ENCODE results near the gene ATXN7L1.

ATXN7L1 gene

GRCh38 chr7:105830405-105831301 lies 45.7 kb downstream of the ATXN7L1 start:
- H3K36me3 ChIP-seq (ENCODE audit: control insufficient read depth in 1 of 2, insufficient read depth in 2 of 2, low read length in 2 of 2) = no peaks in the 10 kb centered on the region
- H3K4me1 ChIP-seq (ENCODE audit: control insufficient read depth in 1 of 2, insufficient read depth in 2 of 2, low read length in 2 of 2) = peaks cover 4 to 9% of the 10 kb centered on the region in 2 experiments
- no peak overlapping the region for H4K91ac ChIP-seq (ENCODE audit: low read depth, low read length)
- H2BK120ac ChIP-seq (ENCODE audit: insufficient read depth, low read length, poor library complexity) = no peak overlapping the region
- no peak overlapping the region for H3K9ac ChIP-seq (ENCODE audit: low read length)
- no peaks in the 10 kb centered on the region for H3K79me2 ChIP-seq (ENCODE audit: control insufficient read depth, insufficient read depth, low read length, poor library complexity)
- no peak overlapping the region for H3K23ac ChIP-seq (ENCODE audit: low read length)
- no peaks in the 10 kb centered on the region for H3K79me1 ChIP-seq (ENCODE audit: low read length)
- no peak overlapping the region for H2BK5ac ChIP-seq (ENCODE audit: low read depth, low read length, poor library complexity)
- WGBS (ENCODE audit: extremely low coverage, insufficient coverage, insufficient read length) = no CpG with 5 or more reads among the region's 6 CpGs
- H4K12ac ChIP-seq (ENCODE audit: low read depth, low read length) = no peak overlapping the region
- H4K8ac ChIP-seq (ENCODE audit: low read depth, low read length) = no peak overlapping the region
- no peaks in the 10 kb centered on the region for H3K9me3 ChIP-seq (ENCODE audit: insufficient read depth, low read depth, low read length)
- no peaks in the 10 kb centered on the region for H3K27me3 ChIP-seq (ENCODE audit: insufficient read depth, low read length)
- H3K27ac ChIP-seq (ENCODE audit: low read depth, low read length) = no peak overlapping the region
- no peak overlapping the region for H2BK12ac ChIP-seq (ENCODE audit: low read length)
- no peak overlapping the region for H3K4me3 ChIP-seq (ENCODE audit: low read depth, low read length)
- no peak overlapping the region for H2AK5ac ChIP-seq (ENCODE audit: low read length)
- DNase-seq = peak; percentile 48 to 85
- no peak overlapping the region for H3K4me2 ChIP-seq (ENCODE audit: low read length)
- no peak overlapping the region for H3K4ac ChIP-seq (ENCODE audit: low read depth, low read length)
- no peak overlapping the region for H3K14ac ChIP-seq (ENCODE audit: low read length)
- H3K18ac ChIP-seq (ENCODE audit: low read length) = no peak overlapping the region
- no peak overlapping the region for H2AFZ ChIP-seq (ENCODE audit: insufficient read depth, low read length, poor library complexity)

GRCh38 chr7:105829681-105830322 lies 46.6 kb downstream of the ATXN7L1 start:
- H3K79me1 ChIP-seq (ENCODE audit: low read length) = no peaks in the 10 kb centered on the region
- no peak overlapping the region for H4K12ac ChIP-seq (ENCODE audit: low read depth, low read length)
- H4K8ac ChIP-seq (ENCODE audit: low read depth, low read length) = no peak overlapping the region
- no peaks in the 10 kb centered on the region for H3K79me2 ChIP-seq (ENCODE audit: control insufficient read depth, insufficient read depth, low read length, poor library complexity)
- H3K27me3 ChIP-seq (ENCODE audit: insufficient read depth, low read length) = no peaks in the 10 kb centered on the region
- no peak overlapping the region for H3K4me2 ChIP-seq (ENCODE audit: low read length)
- no peak overlapping the region for H3K14ac ChIP-seq (ENCODE audit: low read length)
- WGBS (ENCODE audit: extremely low coverage, insufficient coverage, insufficient read length) = no CpG with 5 or more reads among the region's 5 CpGs
- no peak overlapping the region for H4K91ac ChIP-seq (ENCODE audit: low read depth, low read length)
- H3K4me3 ChIP-seq (ENCODE audit: low read depth, low read length) = no peak overlapping the region
- no peak overlapping the region for H2BK120ac ChIP-seq (ENCODE audit: insufficient read depth, low read length, poor library complexity)
- no peak overlapping the region for H3K27ac ChIP-seq (ENCODE audit: low read depth, low read length)
- no peak overlapping the region for H3K23ac ChIP-seq (ENCODE audit: low read length)
- H2BK5ac ChIP-seq (ENCODE audit: low read depth, low read length, poor library complexity) = no peak overlapping the region
- H3K4me1 ChIP-seq (ENCODE audit: control insufficient read depth in 1 of 2, insufficient read depth in 2 of 2, low read length in 2 of 2) = peaks cover 4 to 9% of the 10 kb centered on the region in 2 experiments
- H2AK5ac ChIP-seq (ENCODE audit: low read length) = no peak overlapping the region
- H3K4ac ChIP-seq (ENCODE audit: low read depth, low read length) = no peak overlapping the region
- no peaks in the 10 kb centered on the region for H3K9me3 ChIP-seq (ENCODE audit: insufficient read depth, low read depth, low read length)
- DNase-seq = no peak
- H2AFZ ChIP-seq (ENCODE audit: insufficient read depth, low read length, poor library complexity) = no peak overlapping the region
- H3K36me3 ChIP-seq (ENCODE audit: control insufficient read depth in 1 of 2, insufficient read depth in 2 of 2, low read length in 2 of 2) = no peaks in the 10 kb centered on the region
- H3K9ac ChIP-seq (ENCODE audit: low read length) = no peak overlapping the region
- no peak overlapping the region for H3K18ac ChIP-seq (ENCODE audit: low read length)
- no peak overlapping the region for H2BK12ac ChIP-seq (ENCODE audit: low read length)

- no CpG with 5 or more reads among the region's 2 CpGs for WGBS (ENCODE audit: extremely low coverage, insufficient coverage, insufficient read length)
- Histone ChIP-seq H3K27ac (ENCODE audit: low read depth, low read length) (no peak overlapping the region), H3K9ac (ENCODE audit: low read length) (no peak overlapping the region), H3K23ac (ENCODE audit: low read length) (no peak overlapping the region), H3K4me2 (ENCODE audit: low read length) (no peak overlapping the region), H3K4me3 (ENCODE audit: low read depth, low read length) (no peak overlapping the region), H4K91ac (ENCODE audit: low read depth, low read length) (no peak overlapping the region), H3K79me2 (ENCODE audit: control insufficient read depth, insufficient read depth, low read length, poor library complexity) (no peaks in the 10 kb centered on the region), H3K4me1 (ENCODE audit: control insufficient read depth in 1 of 2, insufficient read depth in 2 of 2, low read length in 2 of 2) (peaks cover 4 to 9% of the 10 kb centered on the region in 2 experiments), H4K12ac (ENCODE audit: low read depth, low read length) (no peak overlapping the region), H3K4ac (ENCODE audit: low read depth, low read length) (no peak overlapping the region), H2BK5ac (ENCODE audit: low read depth, low read length, poor library complexity) (no peak overlapping the region), H3K36me3 (ENCODE audit: control insufficient read depth in 1 of 2, insufficient read depth in 2 of 2, low read length in 2 of 2) (no peaks in the 10 kb centered on the region), H2AK5ac (ENCODE audit: low read length) (no peak overlapping the region), H3K14ac (ENCODE audit: low read length) (no peak overlapping the region), H4K8ac (ENCODE audit: low read depth, low read length) (no peak overlapping the region), H3K27me3 (ENCODE audit: insufficient read depth, low read length) (no peaks in the 10 kb centered on the region), H3K18ac (ENCODE audit: low read length) (no peak overlapping the region), H2BK120ac (ENCODE audit: insufficient read depth, low read length, poor library complexity) (no peak overlapping the region), H3K9me3 (ENCODE audit: insufficient read depth, low read depth, low read length) (no peaks in the 10 kb centered on the region), H2BK12ac (ENCODE audit: low read length) (no peak overlapping the region), H2AFZ (ENCODE audit: insufficient read depth, low read length, poor library complexity) (no peak overlapping the region), H3K79me1 (ENCODE audit: low read length) (no peaks in the 10 kb centered on the region)
- no peak for DNase-seq
Measured at GRCh38 chr7:105828141-105828540, 48.3 kb downstream of the ATXN7L1 start.

- Histone ChIP-seq H3K27me3 (ENCODE audit: insufficient read depth, low read length) (no peaks in the 10 kb centered on the region), H3K4ac (ENCODE audit: low read depth, low read length) (no peak overlapping the region), H3K18ac (ENCODE audit: low read length) (no peak overlapping the region), H3K4me2 (ENCODE audit: low read length) (no peak overlapping the region), H2AFZ (ENCODE audit: insufficient read depth, low read length, poor library complexity) (no peak overlapping the region), H3K79me2 (ENCODE audit: control insufficient read depth, insufficient read depth, low read length, poor library complexity) (no peaks in the 10 kb centered on the region), H3K4me3 (ENCODE audit: low read depth, low read length) (no peak overlapping the region), H3K23ac (ENCODE audit: low read length) (no peak overlapping the region), H4K91ac (ENCODE audit: low read depth, low read length) (no peak overlapping the region), H2BK12ac (ENCODE audit: low read length) (no peak overlapping the region), H3K36me3 (ENCODE audit: control insufficient read depth in 1 of 2, insufficient read depth in 2 of 2, low read length in 2 of 2) (no peaks in the 10 kb centered on the region), H3K4me1 (ENCODE audit: control insufficient read depth in 1 of 2, insufficient read depth in 2 of 2, low read length in 2 of 2) (peaks cover 4 to 9% of the 10 kb centered on the region in 2 experiments), H3K79me1 (ENCODE audit: low read length) (no peaks in the 10 kb centered on the region), H3K27ac (ENCODE audit: low read depth, low read length) (no peak overlapping the region), H3K9me3 (ENCODE audit: insufficient read depth, low read depth, low read length) (no peaks in the 10 kb centered on the region), H2BK5ac (ENCODE audit: low read depth, low read length, poor library complexity) (no peak overlapping the region), H2AK5ac (ENCODE audit: low read length) (no peak overlapping the region), H3K9ac (ENCODE audit: low read length) (no peak overlapping the region), H2BK120ac (ENCODE audit: insufficient read depth, low read length, poor library complexity) (no peak overlapping the region), H4K12ac (ENCODE audit: low read depth, low read length) (no peak overlapping the region), H4K8ac (ENCODE audit: low read depth, low read length) (no peak overlapping the region), H3K14ac (ENCODE audit: low read length) (no peak overlapping the region)
- no CpG with 5 or more reads among the region's 7 CpGs for WGBS (ENCODE audit: extremely low coverage, insufficient coverage, insufficient read length)
- DNase-seq = no peak
Measured at GRCh38 chr7:105827151-105827875, 49.1 kb downstream of the ATXN7L1 start.

Measured in trophoblast cell (in vitro differentiated cells and primary cell).